Naive thymus-derived CD4-positive, alpha-beta T cell (primary cell): ENCODE results near the gene AP5Z1. TPM values are rescaled to one million over a fixed set of nuclear protein-coding genes. Genes with fewer than 3 reads are reported as not detected.
A peak's percentile ranks its signal among the peaks of the same experiment; 100 is the strongest.

Source experiments
- ATAC-seq: fragments of 150-1000 bp; cut with Tn5 transposase; 2 replicates; pipeline ENCODE4 v1.10.0; 2021; ENCODE audit warnings: mild to moderate bottlenecking, moderate library complexity
- CTCF ChIA-PET: fragments of 350-600 bp; sonication (Branson Sonifier 250); formaldehyde crosslinking; loops from one replicate; lab custom pipeline; 2021; ENCODE audit warnings: antibody characterized with exemption; lab: Charles Lee
- POLR2A ChIA-PET: fragments of 350-600 bp; sonication (Branson Sonifier 250); formaldehyde crosslinking; loops from one replicate; lab custom pipeline; 2021; ENCODE audit warnings: antibody characterized with exemption, inconsistent platforms; lab: Charles Lee
- DNase-seq, 9 donors: peaks; one replicate each; pipeline versions ENCODE4 v3.0.0 to v3.0.0-alpha.2; 2020 to 2022; ENCODE audit warnings: mixed read lengths in 1 of 9
- H3K27ac ChIP-seq: one replicate; pipeline ENCODE4 v1.7.0; 2013; ENCODE audit warnings: mild to moderate bottlenecking, low read depth, low read length, moderate library complexity
- H3K27me3 ChIP-seq, 2 donors: one replicate each; pipeline ENCODE4 v1.7.0; 2013; ENCODE audit warnings: low read length in 2 of 2, mild to moderate bottlenecking in 2 of 2, moderate library complexity in 2 of 2; ENCODE audit not compliant: control insufficient read depth in 2 of 2, insufficient read depth in 2 of 2
- H3K36me3 ChIP-seq, 3 experiments: 1 replicate in 2 of 3; 2 replicates in 1 of 3; pipeline ENCODE4 v1.7.0; 2013; ENCODE audit warnings: low read length in 3 of 3, mild to moderate bottlenecking in 3 of 3, moderate library complexity in 1 of 3; ENCODE audit not compliant: insufficient read depth in 3 of 3, control insufficient read depth in 2 of 3
- H3K4me1 ChIP-seq, 2 donors: one replicate each; pipeline ENCODE4 v1.7.0; 2013; ENCODE audit warnings: low read length in 2 of 2, mild to moderate bottlenecking in 2 of 2, moderate library complexity in 1 of 2; ENCODE audit not compliant: control insufficient read depth in 2 of 2, insufficient read depth in 2 of 2
- H3K4me3 ChIP-seq: 2 replicates; pipeline ENCODE4 v1.7.0; 2013; ENCODE audit warnings: mild to moderate bottlenecking, low read length
- H3K9me3 ChIP-seq, 3 experiments: 1 replicate in 2 of 3; 2 replicates in 1 of 3; pipeline ENCODE4 v1.7.0; 2013; ENCODE audit warnings: low read length in 3 of 3; ENCODE audit not compliant: control insufficient read depth in 2 of 3
- H3K27ac Mint-ChIP-seq, 9 donors: one replicate each; pipeline ENCODE4 v1.8.0; 2020 to 2022; ENCODE audit warnings: mixed read lengths in 9 of 9, mild to moderate bottlenecking in 8 of 9, moderate library complexity in 5 of 9, inconsistent platforms in 2 of 9
- H3K27me3 Mint-ChIP-seq, 5 donors: one replicate each; pipeline ENCODE4 v1.8.0; 2021 to 2022; ENCODE audit warnings: mixed read lengths in 5 of 5, mild to moderate bottlenecking in 1 of 5
- H3K36me3 Mint-ChIP-seq, 5 donors: one replicate each; pipeline ENCODE4 v1.8.0; 2020 to 2022; ENCODE audit warnings: mixed read lengths in 5 of 5, mild to moderate bottlenecking in 3 of 5, inconsistent platforms in 1 of 5
- H3K4me1 Mint-ChIP-seq, 7 donors: one replicate each; pipeline ENCODE4 v1.8.0; 2020 to 2022; ENCODE audit warnings: mixed read lengths in 7 of 7, mild to moderate bottlenecking in 3 of 7, inconsistent platforms in 1 of 7
- H3K4me3 Mint-ChIP-seq, 10 donors: one replicate each; pipeline ENCODE4 v1.8.0; 2020 to 2022; ENCODE audit warnings: mild to moderate bottlenecking in 10 of 10, mixed read lengths in 10 of 10, moderate library complexity in 6 of 10, inconsistent platforms in 2 of 10
- H3K9me3 Mint-ChIP-seq, 11 donors: one replicate each; pipeline ENCODE4 v1.8.0; 2020 to 2022; ENCODE audit warnings: mixed read lengths in 11 of 11, mild to moderate bottlenecking in 4 of 11, inconsistent platforms in 1 of 11, moderate library complexity in 1 of 11
- intact Hi-C, 2 donors: fragments of 100-400 bp; cut with micrococcal nuclease; formaldehyde crosslinking; loops; one replicate each; pipeline ENCODE4 v1.15.1; 2023
- microRNA-seq: library from miRNA; unstranded; fragments of <30 nt; microRNA quantifications from one replicate; pipeline ENCODE4 v1.2.0, GENCODE V29; 2022; ENCODE audit warnings: borderline microRNAs expressed
- polyA plus RNA-seq, 2 donors: library from polyadenylated mRNA; unstranded; fragments of 300-500 nt; fragmentation: Illumina TruSeq; gene quantifications; one replicate each; pipeline ENCODE4 v1.2.3, GENCODE V29; 2021
- total RNA-seq, 6 experiments: library from RNA in 5 of 6; stranded (reverse) in 5 of 6; gene quantifications; 1 replicate in 5 of 6; 2 replicates in 1 of 6; pipeline ENCODE4 v1.2.3 and lab custom pipeline; 2021 to 2026

AP5Z1 gene
- total and polyA plus RNA-seq, 7 experiments from 2014 or later = 36.7 to 114 (median 87.5) TPM

DNA sequence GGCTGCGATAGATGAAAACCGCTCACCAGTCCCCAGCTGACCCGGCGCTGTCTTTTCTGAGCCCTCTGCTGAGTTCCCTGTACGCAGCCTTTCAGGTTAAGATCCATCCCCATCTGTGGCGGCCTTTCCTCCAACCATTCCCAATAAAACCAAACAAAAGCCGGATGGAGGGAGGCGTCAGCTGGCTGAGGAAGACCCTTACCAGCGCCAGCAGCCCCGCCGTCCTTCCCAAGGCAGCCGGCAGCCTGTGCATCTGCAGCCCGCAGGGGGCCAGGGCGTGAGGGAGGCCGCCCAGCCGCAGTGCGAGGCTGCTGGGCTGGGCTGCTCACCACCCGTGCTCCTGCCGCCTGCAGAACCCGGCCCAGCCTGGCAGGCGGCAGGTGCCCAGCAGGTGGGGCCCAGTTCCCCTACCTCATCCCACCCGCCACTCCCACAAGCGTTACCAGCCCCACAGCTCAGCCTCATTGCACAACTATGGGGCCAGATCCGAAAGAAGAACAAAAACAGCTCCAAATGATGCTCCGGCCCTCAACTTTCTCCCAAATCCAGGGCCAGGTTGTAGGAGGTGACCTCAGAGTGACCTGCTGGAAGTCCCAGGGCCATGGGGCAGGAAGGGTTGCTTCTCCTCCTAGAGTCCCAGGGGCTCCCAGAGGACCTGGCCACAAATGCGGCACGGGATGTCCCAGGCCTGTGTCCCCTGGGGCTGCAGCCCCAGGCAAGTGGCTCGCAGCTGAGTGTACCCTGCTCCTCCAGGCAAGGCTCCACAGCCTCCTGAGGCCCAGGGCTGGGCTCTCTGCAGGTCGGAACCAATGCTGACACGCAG is 62.6 kb downstream of the AP5Z1 start:
- ChIA-PET CTCF (no interaction called here), POLR2A (no interaction called here)
- no peak for DNase-seq
- Mint-ChIP-seq H3K27ac (peak overlapping the region in 2 of 9 donors; percentile 4 to 67), H3K4me1 (no peaks in the 10 kb centered on the region), H3K27me3 (peaks cover 0 to 3% (median 0%) of the 10 kb centered on the region in 5 donors), H3K9me3 (peaks cover 0 to 2% (median 0%) of the 10 kb centered on the region in 11 donors), H3K36me3 (no peaks in the 10 kb centered on the region), H3K4me3 (no peak overlapping the region)
- Histone ChIP-seq H3K4me3 (no peak overlapping the region), H3K4me1 (no peaks in the 10 kb centered on the region), H3K27me3 (no peaks in the 10 kb centered on the region), H3K9me3 (no peaks in the 10 kb centered on the region), H3K36me3 (no peaks in the 10 kb centered on the region), H3K27ac (no peak overlapping the region)
- intact Hi-C loops = no loop called here
- ATAC-seq = no peak

DNA sequence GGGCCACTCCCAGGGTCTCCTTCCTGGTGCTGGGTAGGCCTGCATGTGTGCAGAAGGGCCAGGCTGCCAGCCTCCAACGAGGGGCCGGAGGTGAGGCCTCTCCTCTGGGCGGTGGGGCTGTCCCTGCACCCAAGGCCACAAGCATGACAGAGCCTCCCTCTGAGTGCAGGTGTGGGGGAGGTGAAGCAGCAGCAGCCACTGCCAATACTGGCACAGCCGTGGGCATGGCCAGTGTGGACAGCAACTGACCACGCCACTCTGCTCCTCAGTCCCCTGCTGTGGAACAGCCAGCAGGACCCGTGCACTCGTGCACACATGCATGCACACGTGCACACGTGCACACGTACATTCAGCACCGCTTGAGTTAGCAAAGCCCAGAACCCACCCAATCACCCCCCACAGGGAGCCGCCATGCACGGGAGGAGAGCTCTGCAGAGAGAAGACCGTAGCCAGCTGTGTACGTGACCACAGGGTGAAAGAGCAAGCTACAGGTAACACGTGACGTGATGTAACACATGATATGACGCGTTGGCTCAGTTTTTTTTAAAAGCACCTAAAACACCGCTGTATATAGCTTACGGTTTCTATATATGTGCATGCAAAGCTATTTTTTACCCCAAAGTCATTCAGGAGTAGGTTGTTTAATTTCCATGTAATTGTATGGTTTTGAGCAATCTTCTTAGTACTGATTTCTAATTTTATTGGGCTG is 63.4 kb downstream of the AP5Z1 start:
- H3K4me3 Mint-ChIP-seq = no peak overlapping the region
- no peaks in the 10 kb centered on the region for H3K4me1 ChIP-seq
- H3K27me3 ChIP-seq = no peaks in the 10 kb centered on the region
- CTCF ChIA-PET = interaction anchor here (0.6 kb wide), 1 partner anchor 198 kb away, joined by 3 read pairs; no protein-coding TSS in a partner anchor
- DNase-seq = no peak
- no peaks in the 10 kb centered on the region for H3K36me3 ChIP-seq
- no peaks in the 10 kb centered on the region for H3K4me1 Mint-ChIP-seq
- intact Hi-C loops = no loop called here
- no peak overlapping the region for H3K27ac Mint-ChIP-seq
- H3K27ac ChIP-seq = no peak overlapping the region
- no peak for ATAC-seq
- H3K4me3 ChIP-seq = no peak overlapping the region
- H3K9me3 ChIP-seq = no peaks in the 10 kb centered on the region
- no peaks in the 10 kb centered on the region for H3K36me3 Mint-ChIP-seq
- POLR2A ChIA-PET = no interaction called here
- H3K9me3 Mint-ChIP-seq = peaks cover 0 to 2% (median 0%) of the 10 kb centered on the region in 11 donors
- peaks cover 0 to 10% (median 0%) of the 10 kb centered on the region in 5 donors for H3K27me3 Mint-ChIP-seq

DNA sequence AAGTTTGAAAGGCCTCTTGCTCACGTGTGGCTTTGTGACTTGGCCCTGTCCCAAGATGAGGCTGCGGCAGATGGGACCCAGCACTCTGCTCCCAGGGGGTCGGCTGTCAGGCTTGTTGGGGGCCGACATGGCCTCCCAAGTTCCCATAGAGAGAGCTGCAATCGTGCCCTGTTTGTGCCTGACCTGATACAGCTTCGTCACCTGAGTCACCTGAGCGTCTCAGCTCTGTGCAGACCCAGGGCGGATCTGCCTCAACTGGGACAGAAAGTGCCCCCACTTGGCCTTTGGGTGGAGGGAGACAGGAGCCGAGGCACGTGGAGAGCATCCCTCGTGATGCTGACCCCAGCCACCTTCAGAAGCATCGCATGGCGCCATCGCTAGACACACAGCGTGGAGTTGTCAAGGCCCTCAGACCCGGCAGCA is 64.7 kb downstream of the AP5Z1 start:
- Histone ChIP-seq H3K4me3 (no peak overlapping the region), H3K27me3 (no peaks in the 10 kb centered on the region), H3K4me1 (no peaks in the 10 kb centered on the region), H3K27ac (no peak overlapping the region), H3K9me3 (no peaks in the 10 kb centered on the region), H3K36me3 (no peaks in the 10 kb centered on the region)
- Mint-ChIP-seq H3K27ac (peak overlapping the region in 1 of 9 donors; percentile 77), H3K4me3 (no peak overlapping the region), H3K4me1 (peaks cover 0 to 1% (median 0%) of the 10 kb centered on the region in 7 donors), H3K27me3 (peaks cover 3 to 21% (median 5%) of the 10 kb centered on the region in 5 donors), H3K9me3 (peaks cover 0 to 2% (median 0%) of the 10 kb centered on the region in 11 donors), H3K36me3 (no peaks in the 10 kb centered on the region)
- ChIA-PET POLR2A (no interaction called here), CTCF (no interaction called here)
- no peak for ATAC-seq
- no peak for DNase-seq
- intact Hi-C loops = no loop called here

Small RNA genes within 50 kb of the gene (microRNA-seq; reads per million reads assigned to microRNA genes)
- not detected for gene MIR4656

Other genes starting within 250 kb of the AP5Z1 start
- gene FOXK1, start 93.3 kb upstream of the AP5Z1 start, total RNA-seq = 10 to 100 TPM; 37.7 to 69.0 (median 56.9) TPM
- 1 to 10 TPM; 3.6 to 6.6 TPM for gene FOXK1, start 93.3 kb upstream of the AP5Z1 start, polyA plus RNA-seq
- not detected for gene PAPOLB, start 86.4 kb downstream of the AP5Z1 start, total RNA-seq
- gene PAPOLB, start 86.4 kb downstream of the AP5Z1 start, polyA plus RNA-seq = not detected
- under 1 TPM in 2 of 5 experiments, not detected in 3; 0.08 to 0.12 TPM for gene RADIL, start 108.1 kb downstream of the AP5Z1 start, total RNA-seq
- under 1 TPM in 1 of 2 donors, not detected in 1; 0.04 TPM for gene RADIL, start 108.1 kb downstream of the AP5Z1 start, polyA plus RNA-seq
- not detected for gene MMD2, start 183.6 kb downstream of the AP5Z1 start, total RNA-seq
- not detected for gene MMD2, start 183.6 kb downstream of the AP5Z1 start, polyA plus RNA-seq